Tibial artery (tissue), 4 donors: ENCODE measurements around the gene MYH2.

ENCODE experiments used
- DNase-seq, 2 donors: peaks; one replicate each; pipeline ENCODE4 v3.0.0-alpha.2; 2019
- H3K27ac ChIP-seq, 2 donors: fragments of 200-600 bp; sonication (generic) in 1 of 2; 1 replicate in 1 of 2; 2 replicates in 1 of 2; pipeline ENCODE4 v1.5.1; 2018 to 2019; ENCODE audit warnings: mild to moderate bottlenecking in 1 of 2
- H3K27me3 ChIP-seq, 2 donors: fragments of 200-600 bp; sonication (generic) in 1 of 2; one replicate each; pipeline versions ENCODE4 v1.5.1 to v1.6.0; 2016 to 2019
- H3K36me3 ChIP-seq, 3 donors: fragments of 200-600 bp; sonication (generic) in 2 of 3; one replicate each; pipeline ENCODE4 v1.5.1; 2016 to 2019; ENCODE audit warnings: mild to moderate bottlenecking in 2 of 3
- H3K4me1 ChIP-seq, 4 donors: fragments of 200-600 bp; sonication (generic) in 2 of 4; 1 replicate in 3 of 4; 2 replicates in 1 of 4; pipeline ENCODE4 v1.5.1; 2016 to 2019
- H3K4me3 ChIP-seq, 2 donors: fragments of 200-600 bp; sonication (generic) in 1 of 2; 1 replicate in 1 of 2; 2 replicates in 1 of 2; pipeline ENCODE4 v1.5.1; 2018 to 2019; ENCODE audit warnings: mild to moderate bottlenecking in 2 of 2
- H3K9me3 ChIP-seq, 3 donors: fragments of 200-600 bp; sonication (generic) in 1 of 3; one replicate each; pipeline ENCODE4 v1.5.1; 2016 to 2019
- CTCF ChIP-seq, 2 experiments: fragments of 200-600 bp in 1 of 2; fragments of 450-650 bp in 1 of 2; IDR thresholded peaks; one replicate each; pipeline ENCODE4 v1.5.1; 2017 to 2019; ENCODE audit warnings: antibody characterized with exemption in 2 of 2, mild to moderate bottlenecking in 1 of 2, moderate library complexity in 1 of 2
- intact Hi-C: fragments of 100-400 bp; cut with DNase I; formaldehyde crosslinking; loops from one replicate; pipeline ENCODE4 v1.15.0; 2023; ENCODE audit warnings: low total_unique reads

MYH2 gene

DNA sequence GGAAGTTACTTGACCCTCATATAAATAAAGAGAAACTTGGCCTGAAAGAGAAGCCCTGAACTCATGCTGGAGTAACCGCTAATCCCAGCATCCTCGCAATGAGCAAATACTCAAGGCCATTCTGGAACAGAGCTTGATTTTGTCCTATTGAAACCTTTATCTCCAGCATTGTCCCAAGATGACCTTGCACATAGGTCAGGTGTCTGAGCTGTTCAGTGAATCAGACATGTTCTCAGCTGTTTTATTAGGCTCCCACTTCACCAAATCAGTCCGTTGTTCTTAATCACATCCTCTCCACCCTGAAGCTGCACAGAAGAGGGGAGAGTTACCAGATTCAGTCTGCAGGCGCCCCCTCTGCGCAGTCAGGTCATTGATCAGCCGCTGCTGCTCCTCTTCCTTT lies 22.0 kb downstream of the MYH2 start:
- no peak for DNase-seq
- Histone ChIP-seq H3K9me3 (no peaks in the 10 kb centered on the region), H3K4me1 (no peaks in the 10 kb centered on the region), H3K27me3 (no peaks in the 10 kb centered on the region), H3K4me3 (no peak overlapping the region), H3K36me3 (no peaks in the 10 kb centered on the region), H3K27ac (no peak overlapping the region)
- TF ChIP-seq CTCF (IDR thresholded peaks at IDR 0.05), result no peak
- intact Hi-C loops, result no loop called here

DNA sequence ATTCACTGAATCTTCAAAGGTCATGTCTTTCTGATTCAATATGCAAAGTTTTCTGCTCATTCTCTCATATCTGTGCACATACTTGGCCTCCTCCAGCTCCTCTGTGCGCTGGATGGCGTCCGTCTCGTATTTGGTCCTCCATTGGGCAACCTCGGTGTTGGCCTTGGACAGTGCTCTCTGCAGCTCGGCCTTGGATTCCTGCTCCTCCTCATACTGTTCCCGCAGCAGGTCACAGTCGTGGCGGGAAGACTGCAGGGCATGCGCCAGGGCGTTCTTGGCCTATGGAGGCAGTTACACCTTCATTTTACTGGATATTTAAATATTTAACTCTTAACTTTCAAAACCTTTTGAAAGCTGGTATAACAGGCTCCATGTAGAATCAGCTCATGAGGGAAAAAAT lies 22.9 kb downstream of the MYH2 start:
- DNase-seq, result no peak
- intact Hi-C loops, result no loop called here
- Histone ChIP-seq H3K9me3 (no peaks in the 10 kb centered on the region), H3K27ac (no peak overlapping the region), H3K4me1 (no peaks in the 10 kb centered on the region), H3K27me3 (no peaks in the 10 kb centered on the region), H3K36me3 (no peaks in the 10 kb centered on the region), H3K4me3 (no peak overlapping the region)
- TF ChIP-seq CTCF (IDR thresholded peaks at IDR 0.05), result no peak

- Histone ChIP-seq H3K4me1 (no peaks in the 10 kb centered on the region), H3K4me3 (no peak overlapping the region), H3K9me3 (no peaks in the 10 kb centered on the region), H3K27me3 (no peaks in the 10 kb centered on the region), H3K36me3 (no peaks in the 10 kb centered on the region), H3K27ac (no peak overlapping the region)
- intact Hi-C loops, result no loop called here
- TF ChIP-seq CTCF (IDR thresholded peaks at IDR 0.05), result no peak
- DNase-seq, result no peak
These were observed 26.4 kb downstream of the MYH2 start for GRCh38 chr17:10523064-10523463.

DNA sequence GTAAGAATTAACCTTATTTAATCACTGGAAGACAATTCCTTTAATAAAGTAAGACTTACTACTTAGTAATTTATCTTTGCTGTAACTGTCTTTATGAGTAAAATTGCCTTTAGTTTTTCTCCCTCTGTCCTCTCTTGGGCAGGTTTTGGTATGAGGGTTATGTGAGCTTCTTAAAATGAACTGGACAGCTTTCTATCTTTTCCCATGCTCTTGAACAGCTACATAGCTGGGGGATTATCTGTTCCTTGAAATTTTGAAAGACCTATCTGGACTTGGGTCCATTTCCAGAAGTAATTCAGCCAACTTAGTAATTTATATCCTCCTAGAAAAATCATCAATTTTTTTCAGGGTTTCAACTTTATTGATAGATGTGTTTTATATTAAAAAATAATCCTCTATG lies 27.5 kb downstream of the MYH2 start:
- Histone ChIP-seq H3K27me3 (no peaks in the 10 kb centered on the region), H3K4me3 (no peak overlapping the region), H3K36me3 (no peaks in the 10 kb centered on the region), H3K27ac (no peak overlapping the region), H3K9me3 (no peaks in the 10 kb centered on the region), H3K4me1 (no peaks in the 10 kb centered on the region)
- no peak for TF ChIP-seq CTCF (IDR thresholded peaks at IDR 0.05)
- no peak for DNase-seq
- intact Hi-C loops, result no loop called here

GRCh38 chr17:10518271-10519037 lies 31.0 kb downstream of the MYH2 start, which contains the start of gene MYH1:
Gene MYH1, minus strand, starts transcription at chr17:10518542. Its CDS starts 1,900 bp downstream, at chr17:10516642.
- Histone ChIP-seq H3K36me3 (no peaks in the 10 kb centered on the region), H3K4me1 (no peaks in the 10 kb centered on the region), H3K27me3 (no peaks in the 10 kb centered on the region), H3K4me3 (no peak within 1 kb of the TSS), H3K27ac (no peak within 1 kb of the TSS), H3K9me3 (no peaks in the 10 kb centered on the region)
- intact Hi-C loops, result no loop called here
- no peak for TF ChIP-seq CTCF (IDR thresholded peaks at IDR 0.05)
- no peak for DNase-seq
